NT2/D1 (cell line): Measurements from ENCODE around the gene SS18.
A peak's percentile ranks its signal among the peaks of the same experiment; 100 is the strongest.
"Not testable (repeated sequence)": the region's sequence is repeated elsewhere in the genome, so short reads cannot be mapped to it uniquely, and the experiment has no call there.

Source experiments
- DNase-seq: peaks from one replicate; pipeline ENCODE4 v3.0.0-alpha.2; 2011; ENCODE audit warnings: low read depth, low spot score
- H3K27me3 ChIP-seq: 2 replicates; pipeline ENCODE4 v1.6.0; 2011; ENCODE audit warnings: mild to moderate bottlenecking; ENCODE audit not compliant: insufficient read length, insufficient read depth
- H3K36me3 ChIP-seq: 2 replicates; pipeline ENCODE4 v1.6.1; 2011; ENCODE audit warnings: mild to moderate bottlenecking, low read length, mixed read lengths; ENCODE audit not compliant: insufficient read depth, insufficient read length
- H3K4me1 ChIP-seq: 2 replicates; pipeline ENCODE4 v1.5.1; 2011; ENCODE audit not compliant: insufficient read depth, insufficient read length
- H3K4me3 ChIP-seq: 2 replicates; pipeline ENCODE4 v1.5.1; 2011; ENCODE audit warnings: low read depth; ENCODE audit not compliant: insufficient read length
- H3K9ac ChIP-seq: 2 replicates; pipeline ENCODE4 v1.6.0; 2011; ENCODE audit warnings: low read depth; ENCODE audit not compliant: insufficient read length
- H3K9me3 ChIP-seq: 2 replicates; pipeline ENCODE4 v1.5.1; 2011; ENCODE audit warnings: mild to moderate bottlenecking, low read length; ENCODE audit not compliant: insufficient read depth
- SUZ12 ChIP-seq: IDR thresholded peaks from 2 replicates; pipeline ENCODE4 v1.6.1; 2011; ENCODE audit not compliant: insufficient read length, insufficient read depth; ENCODE audit errors: extremely low read depth
- YY1 ChIP-seq: IDR thresholded peaks from 2 replicates; pipeline ENCODE4 v1.6.1; 2011; ENCODE audit not compliant: insufficient read length, insufficient read depth
- ZNF274 ChIP-seq: IDR thresholded peaks from 2 replicates; pipeline ENCODE4 v1.6.1; 2011; ENCODE audit warnings: mild to moderate bottlenecking, low read depth, low read length

SS18 gene, protein sequence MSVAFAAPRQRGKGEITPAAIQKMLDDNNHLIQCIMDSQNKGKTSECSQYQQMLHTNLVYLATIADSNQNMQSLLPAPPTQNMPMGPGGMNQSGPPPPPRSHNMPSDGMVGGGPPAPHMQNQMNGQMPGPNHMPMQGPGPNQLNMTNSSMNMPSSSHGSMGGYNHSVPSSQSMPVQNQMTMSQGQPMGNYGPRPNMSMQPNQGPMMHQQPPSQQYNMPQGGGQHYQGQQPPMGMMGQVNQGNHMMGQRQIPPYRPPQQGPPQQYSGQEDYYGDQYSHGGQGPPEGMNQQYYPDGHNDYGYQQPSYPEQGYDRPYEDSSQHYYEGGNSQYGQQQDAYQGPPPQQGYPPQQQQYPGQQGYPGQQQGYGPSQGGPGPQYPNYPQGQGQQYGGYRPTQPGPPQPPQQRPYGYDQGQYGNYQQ

DNA sequence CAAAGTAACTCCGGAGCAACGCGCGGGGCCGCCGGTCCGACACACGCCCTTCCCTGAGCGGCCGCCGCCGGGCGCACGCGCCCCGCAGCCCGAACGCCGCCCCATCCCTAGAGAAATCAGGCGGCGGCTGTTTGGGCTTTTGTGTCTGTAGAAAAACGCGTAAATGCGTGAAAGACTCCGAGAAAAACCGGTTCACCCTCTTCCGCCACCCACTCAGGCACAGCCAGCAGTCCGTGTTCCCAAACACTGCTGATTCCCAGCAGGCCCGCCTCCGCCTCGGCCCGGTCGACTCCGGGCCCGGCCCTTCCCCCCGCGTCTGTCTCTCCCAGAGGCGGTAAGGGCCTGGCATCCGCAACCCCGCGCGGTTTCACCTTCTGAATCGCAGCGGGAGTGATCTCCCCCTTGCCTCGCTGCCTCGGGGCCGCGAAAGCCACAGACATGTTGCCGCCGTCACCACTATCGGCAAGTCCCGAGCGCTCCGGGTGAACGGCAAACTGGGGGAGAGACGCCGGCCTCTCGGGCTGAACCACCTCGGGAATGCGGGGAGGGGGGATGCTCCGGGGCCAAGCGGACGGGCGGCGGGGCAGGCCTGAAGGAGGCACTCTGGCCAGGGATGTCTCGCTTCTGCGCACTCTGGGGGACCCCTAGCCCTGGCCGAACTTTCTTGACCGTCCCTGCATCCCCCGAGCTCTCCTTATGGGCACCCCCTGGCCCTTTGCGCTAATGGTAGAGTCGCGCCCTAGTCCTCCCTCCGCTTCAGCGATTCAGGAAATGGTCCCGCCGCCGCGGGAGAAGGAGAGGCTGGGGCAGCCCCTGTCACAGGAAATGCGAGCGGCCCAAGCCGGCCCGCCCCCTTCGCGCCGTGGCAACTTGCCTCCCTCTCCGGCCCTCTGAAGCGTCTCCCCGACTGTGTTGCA lies at the start of gene SS18:
TSS of gene SS18 (minus strand) at position 484 of the 917 bp plus-strand sequence. CDS start at position 440, 44 bp downstream.
- peak within 1 kb of the TSS; percentile 77 for H3K9ac ChIP-seq
- DNase-seq: peak; percentile 35
- H3K4me3 ChIP-seq: peak within 1 kb of the TSS; percentile 61
- no peaks in the 10 kb centered on the region for H3K9me3 ChIP-seq
- no peaks in the 10 kb centered on the region for H3K4me1 ChIP-seq
- no peaks in the 10 kb centered on the region for H3K27me3 ChIP-seq
- TF ChIP-seq ZNF274 (no peak), YY1 (no peak), SUZ12 (no peak)
- peaks cover 11% of the 10 kb centered on the region for H3K36me3 ChIP-seq

DNA sequence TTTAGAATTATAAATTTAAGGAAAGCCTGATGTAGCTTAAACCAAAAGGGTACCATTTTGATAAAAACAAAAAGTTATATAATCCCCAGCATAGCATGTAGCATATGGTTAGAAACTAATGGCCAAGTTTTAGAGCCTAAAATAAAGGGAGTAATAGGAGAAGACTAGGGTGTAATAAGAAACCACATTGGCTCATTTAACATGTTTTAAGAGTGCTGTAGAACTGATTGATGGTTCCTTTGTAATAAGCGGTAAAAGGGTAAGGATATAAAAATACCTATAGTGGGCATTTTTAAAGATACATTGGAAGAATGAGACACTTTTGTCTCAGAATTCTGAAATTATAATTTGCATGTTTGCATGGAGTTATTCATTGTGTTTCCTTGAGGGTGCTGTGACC lies 45.1 kb upstream of the SS18 start:
- Histone ChIP-seq H3K36me3 (no peaks in the 10 kb centered on the region), H3K9ac (no peak overlapping the region), H3K4me3 (no peak overlapping the region), H3K27me3 (no peaks in the 10 kb centered on the region), H3K4me1 (no peaks in the 10 kb centered on the region), H3K9me3 (no peaks in the 10 kb centered on the region)
- DNase-seq: no peak
- TF ChIP-seq ZNF274 (no peak), SUZ12 (no peak), YY1 (no peak)

DNA sequence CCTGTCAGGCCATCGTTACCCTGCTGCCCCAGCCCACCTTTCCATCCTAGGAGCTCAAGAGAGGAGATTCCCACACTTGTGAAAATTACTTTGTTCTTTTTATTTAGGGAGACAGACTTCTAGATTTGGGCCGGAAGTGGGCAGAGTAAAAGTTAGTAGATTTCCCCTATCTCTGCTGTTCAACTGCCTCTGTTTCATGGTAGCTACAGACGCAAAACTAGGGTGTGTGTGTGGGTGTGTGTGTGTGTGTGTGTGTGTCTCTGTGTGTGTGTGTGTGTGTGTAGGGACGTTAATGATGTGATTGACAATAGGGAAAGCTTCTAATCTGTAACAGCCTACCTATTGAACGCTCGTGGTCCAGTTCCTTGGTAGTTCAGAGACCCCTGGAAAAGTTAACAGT lies 43.7 kb upstream of the SS18 start:
- H3K36me3 ChIP-seq: no peaks in the 10 kb centered on the region
- H3K9ac ChIP-seq: no peak overlapping the region
- no peaks in the 10 kb centered on the region for H3K9me3 ChIP-seq
- no peaks in the 10 kb centered on the region for H3K27me3 ChIP-seq
- no peak for DNase-seq
- no peak overlapping the region for H3K4me3 ChIP-seq
- TF ChIP-seq YY1: no peak
- no peak for TF ChIP-seq ZNF274
- TF ChIP-seq SUZ12: no peak
- H3K4me1 ChIP-seq: no peaks in the 10 kb centered on the region

DNA sequence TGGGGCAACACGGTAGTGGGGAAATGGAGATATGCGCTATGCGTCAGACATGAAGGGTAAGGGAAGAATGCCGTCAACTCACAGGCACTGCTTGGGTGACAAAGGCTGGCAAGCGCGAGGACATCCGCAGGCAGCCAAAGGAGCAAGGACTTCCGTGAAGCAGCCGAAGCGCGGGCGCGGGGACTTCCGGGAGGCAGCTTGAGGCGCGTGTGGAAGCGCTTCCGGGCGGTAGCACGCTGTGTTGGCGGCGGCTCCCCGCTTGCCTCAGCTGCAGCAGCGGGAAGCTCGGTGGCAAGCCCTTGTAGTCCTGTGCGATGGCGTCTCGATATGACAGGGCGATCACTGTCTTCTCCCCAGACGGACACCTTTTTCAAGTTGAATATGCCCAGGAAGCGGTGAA lies 43.2 kb upstream of the SS18 start, which contains the start of gene PSMA8:
TSS of gene PSMA8 (plus strand) at position 218 of the 400 bp plus-strand sequence. CDS start at position 315, 97 bp downstream.
- Histone ChIP-seq H3K4me3 (no peak within 1 kb of the TSS), H3K9ac (no peak within 1 kb of the TSS), H3K36me3 (no peaks in the 10 kb centered on the region), H3K9me3 (no peaks in the 10 kb centered on the region), H3K4me1 (no peaks in the 10 kb centered on the region), H3K27me3 (no peaks in the 10 kb centered on the region)
- no peak for DNase-seq
- TF ChIP-seq YY1 (no peak), SUZ12 (no peak), ZNF274 (no peak)

DNA sequence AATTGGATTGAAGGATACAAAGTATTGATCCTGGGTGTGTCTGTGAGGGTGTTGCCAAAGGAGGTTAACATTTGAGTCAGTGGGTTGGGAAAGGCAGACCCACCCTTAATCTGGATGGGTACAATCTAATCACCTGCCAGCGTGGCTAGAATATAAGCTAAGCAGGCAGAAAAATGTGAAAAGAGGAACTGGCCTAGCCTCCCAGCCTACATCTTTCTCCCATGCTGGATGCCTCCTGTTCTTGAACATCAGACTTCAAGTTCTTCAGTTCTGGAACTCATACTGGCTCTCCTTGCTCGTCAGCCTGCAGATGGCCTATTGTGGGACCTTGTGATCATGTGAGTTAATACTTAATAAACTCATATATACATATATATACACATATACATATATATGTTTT lies 37.8 kb upstream of the SS18 start:
- not testable (repeated sequence) for DNase-seq, H3K27me3 ChIP-seq, H3K36me3 ChIP-seq, H3K9ac ChIP-seq, H3K4me3 ChIP-seq, H3K9me3 ChIP-seq, H3K4me1 ChIP-seq

DNA sequence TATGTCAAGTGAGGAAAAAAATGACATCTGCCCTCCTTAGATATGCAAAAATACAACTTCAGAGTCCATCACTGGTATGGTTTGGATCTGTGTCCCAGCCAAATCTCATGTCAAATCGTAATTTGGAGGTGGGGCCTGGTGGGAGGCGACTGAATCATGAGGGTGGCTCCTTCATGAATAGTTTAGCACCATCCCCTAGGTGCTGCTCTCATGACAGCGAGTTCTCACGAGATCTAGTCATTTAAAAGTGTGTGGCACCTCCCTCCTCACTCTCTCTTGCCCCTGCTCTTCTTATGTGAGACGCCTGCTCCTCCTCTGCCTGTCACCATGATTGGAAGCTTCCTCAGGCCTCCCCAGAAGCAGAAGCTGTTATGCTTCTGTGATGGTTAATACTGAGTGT lies 37.4 kb upstream of the SS18 start:
- DNase-seq: no peak
- Histone ChIP-seq H3K27me3 (no peaks in the 10 kb centered on the region), H3K4me3 (no peak overlapping the region), H3K4me1 (no peaks in the 10 kb centered on the region), H3K36me3 (no peaks in the 10 kb centered on the region), H3K9me3 (no peaks in the 10 kb centered on the region), H3K9ac (no peak overlapping the region)
- no peak for TF ChIP-seq YY1
- no peak for TF ChIP-seq SUZ12
- no peak for TF ChIP-seq ZNF274

DNA sequence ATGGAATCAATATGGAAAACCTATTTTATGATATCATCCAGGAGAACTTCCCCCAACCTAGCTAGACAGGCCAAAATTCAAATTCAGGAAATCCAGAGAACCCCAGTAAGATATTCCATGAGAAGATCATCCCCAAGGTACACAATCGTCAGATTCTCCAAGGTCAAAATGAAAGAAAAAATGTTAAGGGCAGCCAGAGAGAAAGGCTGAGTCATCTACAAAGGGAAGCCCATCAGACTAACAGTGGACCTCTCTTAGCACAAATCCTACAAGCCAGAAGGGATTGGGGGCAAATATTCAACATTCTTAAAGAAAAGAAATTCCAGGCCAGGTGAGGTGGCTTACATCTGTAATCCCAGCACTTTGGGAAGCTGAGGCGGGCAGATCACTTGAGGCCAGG lies 31.6 kb upstream of the SS18 start:
- not testable (repeated sequence) for H3K4me3 ChIP-seq, H3K4me1 ChIP-seq, H3K36me3 ChIP-seq, DNase-seq, H3K27me3 ChIP-seq, H3K9ac ChIP-seq
- H3K9me3 ChIP-seq: peaks cover 12% of the 10 kb centered on the region; the same call in 1 of the 2 replicates
